Fibroblast of pulmonary artery (primary cell): ENCODE measurements around the gene SLC19A3.
"Not testable (repeated sequence)": the region's sequence is repeated elsewhere in the genome, so short reads cannot be mapped to it uniquely, and the experiment has no call there.

Source experiments
- DNase-seq: peaks from one replicate; pipeline ENCODE4 v3.0.0-alpha.2; 2010; ENCODE audit warnings: low read depth
- H3K4me3 ChIP-seq: replicated peaks from 2 replicates; pipeline ENCODE4 v1.5.1; 2011; ENCODE audit warnings: low read depth, mild to moderate bottlenecking, control low read depth, low read length, moderate library complexity
- TF ChIP-seq, protein P1 (sequence below): IDR thresholded peaks from 2 replicates; pipeline ENCODE4 v1.5.1; 2011; ENCODE audit warnings: mild to moderate bottlenecking, control low read depth, low read length, inconsistent platforms; ENCODE audit errors: missing control alignments

SLC19A3 gene

DNA sequence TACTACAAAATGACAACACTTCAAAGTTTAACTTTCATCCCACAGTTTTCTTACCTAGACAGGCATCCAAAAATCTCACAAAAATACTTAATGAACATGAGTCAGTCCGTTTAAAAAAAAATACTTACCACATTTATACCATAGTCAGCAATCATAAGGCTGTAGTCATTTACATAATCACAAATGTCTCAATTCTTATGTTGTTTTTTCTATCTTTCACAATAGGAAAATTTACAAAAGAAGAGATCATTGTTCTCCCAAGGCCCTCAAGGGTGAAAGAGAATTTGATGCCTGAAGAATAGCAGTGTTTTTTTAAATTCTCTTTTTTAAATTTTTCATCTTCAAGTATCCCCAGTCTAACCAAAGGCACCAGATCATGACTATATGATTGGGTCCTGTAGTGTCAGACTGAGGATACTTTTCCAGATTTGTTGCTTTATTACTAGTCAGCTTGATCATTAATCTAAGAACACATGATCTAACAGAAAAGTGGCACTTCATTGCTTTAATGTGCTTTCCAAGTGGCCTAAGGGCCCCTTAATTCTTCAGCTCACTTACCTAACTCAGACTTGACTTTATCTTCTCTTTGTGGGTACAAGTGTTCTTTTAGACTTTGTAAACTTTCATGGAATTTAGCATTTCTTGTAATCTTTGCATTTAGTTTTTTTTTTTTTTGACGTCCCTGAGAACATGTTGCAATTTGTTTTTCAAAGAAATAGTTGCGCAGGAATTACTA, 46.5 kb downstream of the SLC19A3 start:
- TF ChIP-seq, protein P1, sequence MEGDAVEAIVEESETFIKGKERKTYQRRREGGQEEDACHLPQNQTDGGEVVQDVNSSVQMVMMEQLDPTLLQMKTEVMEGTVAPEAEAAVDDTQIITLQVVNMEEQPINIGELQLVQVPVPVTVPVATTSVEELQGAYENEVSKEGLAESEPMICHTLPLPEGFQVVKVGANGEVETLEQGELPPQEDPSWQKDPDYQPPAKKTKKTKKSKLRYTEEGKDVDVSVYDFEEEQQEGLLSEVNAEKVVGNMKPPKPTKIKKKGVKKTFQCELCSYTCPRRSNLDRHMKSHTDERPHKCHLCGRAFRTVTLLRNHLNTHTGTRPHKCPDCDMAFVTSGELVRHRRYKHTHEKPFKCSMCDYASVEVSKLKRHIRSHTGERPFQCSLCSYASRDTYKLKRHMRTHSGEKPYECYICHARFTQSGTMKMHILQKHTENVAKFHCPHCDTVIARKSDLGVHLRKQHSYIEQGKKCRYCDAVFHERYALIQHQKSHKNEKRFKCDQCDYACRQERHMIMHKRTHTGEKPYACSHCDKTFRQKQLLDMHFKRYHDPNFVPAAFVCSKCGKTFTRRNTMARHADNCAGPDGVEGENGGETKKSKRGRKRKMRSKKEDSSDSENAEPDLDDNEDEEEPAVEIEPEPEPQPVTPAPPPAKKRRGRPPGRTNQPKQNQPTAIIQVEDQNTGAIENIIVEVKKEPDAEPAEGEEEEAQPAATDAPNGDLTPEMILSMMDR = no peak
- DNase-seq = no peak
- H3K4me3 ChIP-seq = no peak overlapping the region

DNA sequence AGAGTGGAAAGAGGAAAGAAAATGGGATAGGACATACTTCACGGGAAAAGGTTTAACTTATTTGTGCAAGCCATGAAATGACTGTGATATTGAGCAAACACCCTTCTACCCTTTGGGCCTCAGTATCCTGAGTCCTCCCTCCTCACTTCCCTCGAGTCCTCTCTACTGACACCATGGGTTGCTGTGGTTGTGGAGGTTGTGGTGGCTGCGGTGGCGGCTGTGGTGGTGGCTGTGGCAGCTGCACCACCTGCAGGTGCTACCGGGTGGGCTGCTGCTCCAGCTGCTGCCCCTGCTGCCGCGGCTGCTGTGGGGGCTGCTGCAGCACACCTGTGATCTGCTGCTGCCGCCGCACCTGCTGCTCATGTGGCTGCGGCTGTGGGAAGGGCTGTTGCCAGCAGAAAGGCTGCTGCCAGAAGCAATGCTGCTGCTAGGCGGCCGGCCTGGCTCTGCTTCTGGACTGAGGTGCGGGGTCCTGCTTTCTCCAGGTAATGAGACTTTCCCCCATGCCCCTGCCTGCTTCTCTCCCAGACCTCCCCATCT, 51.1 kb downstream of the SLC19A3 start, which contains the start of gene SCYGR5:
TSS of gene SCYGR5 (plus strand) at position 174 of the 540 bp plus-strand sequence. CDS start at position 174, 0 bp downstream.
- not testable (repeated sequence) for DNase-seq, H3K4me3 ChIP-seq

DNA sequence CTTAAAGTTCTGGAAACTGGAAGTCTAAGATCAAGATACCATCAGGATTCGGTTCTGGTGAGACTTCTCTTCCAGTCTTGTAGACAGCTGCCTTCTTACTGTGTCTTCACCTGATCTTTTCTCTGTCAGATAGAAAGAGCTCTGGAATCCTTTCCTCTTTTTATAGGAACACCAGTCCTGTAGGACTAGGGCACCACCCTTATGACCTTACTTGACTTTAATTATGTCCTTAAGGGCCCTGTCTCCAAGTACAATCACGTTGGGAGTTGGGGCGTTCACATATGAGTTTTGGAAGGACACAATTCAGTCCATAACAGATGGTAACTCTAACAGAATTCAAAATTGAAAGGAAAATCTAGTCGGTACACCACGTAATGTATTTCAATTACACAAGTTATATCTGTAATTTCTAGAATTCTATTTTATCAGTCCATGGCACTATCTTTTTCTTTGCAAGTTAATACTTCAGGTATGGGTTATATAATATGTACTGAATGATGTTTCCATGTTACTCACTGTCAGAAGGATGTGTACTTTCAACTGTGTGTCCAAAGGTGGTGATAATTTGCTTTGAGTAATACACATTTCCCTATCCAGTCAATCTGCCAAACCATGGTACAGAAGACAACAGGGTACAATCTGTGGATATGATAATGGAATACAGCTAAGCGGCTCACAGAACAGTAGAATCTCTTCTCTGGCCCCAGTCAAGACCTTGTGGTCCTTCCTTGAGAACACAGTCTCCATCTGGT, 52.5 kb downstream of the SLC19A3 start:
- H3K4me3 ChIP-seq = no peak overlapping the region
- TF ChIP-seq, protein P1 = no peak
- DNase-seq = no peak

DNA sequence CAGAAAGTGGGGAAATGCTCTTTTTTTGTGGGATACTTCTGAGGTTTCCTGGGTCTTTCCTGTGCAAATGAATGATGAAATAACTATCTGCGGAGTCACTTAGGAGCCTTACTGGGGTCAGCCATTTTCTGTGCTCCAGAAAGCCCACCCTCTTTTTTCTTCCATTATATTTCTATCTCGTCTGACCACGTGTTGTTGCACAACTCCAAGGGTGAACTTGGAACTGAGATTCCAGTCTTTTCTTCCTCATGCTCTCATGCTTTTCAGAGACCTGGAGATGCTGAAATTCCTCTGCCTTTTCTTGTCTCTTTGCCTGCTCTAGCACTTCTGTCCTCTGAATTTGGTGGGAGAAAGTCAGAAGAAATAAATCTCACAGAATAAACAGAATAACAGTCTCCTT, 56.0 kb downstream of the SLC19A3 start:
- DNase-seq = no peak
- TF ChIP-seq, protein P1 = no peak
- H3K4me3 ChIP-seq = no peak overlapping the region

DNA sequence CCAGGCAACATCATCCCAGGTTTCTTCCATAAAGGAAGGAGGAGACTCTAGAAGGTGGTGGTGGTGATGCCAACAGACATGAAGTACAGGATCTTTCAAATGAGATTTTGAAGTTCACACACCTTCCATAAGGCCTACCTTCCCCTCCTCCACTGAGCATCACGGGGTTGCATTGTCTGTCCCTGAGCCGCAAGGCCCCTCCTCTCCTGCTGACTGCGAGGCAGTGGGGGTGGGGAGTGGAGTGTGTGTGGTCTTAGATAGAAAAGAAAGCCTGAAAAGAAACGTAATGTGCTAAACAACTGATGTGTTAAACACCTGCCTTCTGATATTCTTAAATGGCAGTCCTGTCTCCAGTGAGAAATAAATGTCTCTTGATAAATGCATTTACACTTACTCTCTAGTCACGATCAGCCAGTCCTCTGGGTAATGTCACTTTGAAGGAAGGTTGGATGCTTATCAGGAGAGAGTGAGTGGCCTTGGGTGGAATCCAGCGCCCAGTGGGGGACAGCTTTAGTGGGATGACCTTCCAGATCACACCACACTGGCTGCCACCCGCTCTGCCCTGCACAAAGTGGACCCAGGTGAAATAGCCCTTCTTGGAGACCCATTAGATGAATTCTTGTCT, 56.7 kb downstream of the SLC19A3 start:
- TF ChIP-seq, protein P1 = no peak

DNA sequence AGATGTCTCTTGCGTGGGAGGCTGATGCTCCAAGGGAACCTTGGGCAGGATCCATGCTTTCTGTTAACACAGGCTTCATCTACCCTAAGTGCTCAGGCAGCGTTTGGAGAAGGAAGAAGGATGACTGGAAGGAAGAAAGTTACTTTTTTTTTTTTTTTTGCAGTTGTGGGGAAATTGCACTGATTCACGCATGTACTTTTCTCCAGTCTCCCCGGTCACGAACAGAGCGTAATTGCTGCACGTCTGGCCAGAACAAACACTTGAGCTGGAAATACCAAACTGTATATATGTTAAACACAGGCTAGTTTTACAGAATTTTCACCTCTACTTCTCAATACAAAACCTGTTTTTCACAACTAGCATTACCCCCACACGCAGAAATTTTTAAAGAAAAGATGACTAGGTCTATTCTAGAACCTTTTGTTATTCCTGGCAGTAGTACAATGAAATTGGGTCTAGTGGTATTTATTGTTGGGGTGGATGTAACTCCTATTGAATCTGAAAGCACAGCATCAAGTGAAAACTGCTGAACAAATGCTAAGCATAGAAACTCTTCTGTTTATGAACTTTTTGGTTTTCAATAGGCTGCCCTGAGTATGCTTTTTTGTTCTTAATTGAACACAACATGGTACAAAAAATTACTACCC, 60.5 kb downstream of the SLC19A3 start:
- TF ChIP-seq, protein P1 = no peak
- peak; percentile 81 for DNase-seq
- H3K4me3 ChIP-seq = no peak overlapping the region

More for the DNA sequence above, 56.7 kb downstream of the SLC19A3 start:
- DNase-seq = no peak
- no peak overlapping the region for H3K4me3 ChIP-seq
